SK-N-MC (cell line): ENCODE data around the gene DDX39A.

ENCODE experiments used
- DNase-seq: peaks from one replicate; pipeline ENCODE4 v3.0.0-alpha.2; 2011; ENCODE audit warnings: low read depth, low spot score
- H3K27ac ChIP-seq: fragments of 200-600 bp; sonication (generic); 2 replicates; pipeline ENCODE4 v1.5.1; 2016; ENCODE audit warnings: mixed run types
- H3K36me3 ChIP-seq: fragments of 200-600 bp; sonication (generic); 2 replicates; pipeline ENCODE4 v1.6.1; 2017; ENCODE audit warnings: antibody characterized with exemption, low read length, mixed read lengths; ENCODE audit not compliant: insufficient read depth
- H3K4me3 ChIP-seq: fragments of 200-600 bp; sonication (generic); 2 replicates; pipeline ENCODE4 v1.5.1; 2016
- H3K9ac ChIP-seq: fragments of 200-600 bp; sonication (generic); 2 replicates; pipeline ENCODE4 v1.8.0; 2017; ENCODE audit warnings: mixed run types, mixed read lengths; ENCODE audit not compliant: insufficient read length
- H3K9me3 ChIP-seq: fragments of 200-600 bp; sonication (generic); 2 replicates; pipeline ENCODE4 v1.6.1; 2017; ENCODE audit warnings: low read depth, mild to moderate bottlenecking, antibody characterized with exemption, low read length, moderate library complexity, mixed read lengths
- EZH2 ChIP-seq: fragments of 200-600 bp; sonication (generic); IDR thresholded peaks from one replicate; pipeline ENCODE4 v1.6.1; 2017; ENCODE audit warnings: antibody characterized with exemption
- FOXP2 ChIP-seq: optimal IDR thresholded peaks from 2 replicates; pipeline ENCODE3; 2011; ENCODE audit warnings: mild to moderate bottlenecking, moderate library complexity; ENCODE audit not compliant: insufficient read depth; ENCODE audit errors: extremely low read length, control extremely low read depth
- POLR2AphosphoS5 ChIP-seq: IDR thresholded peaks from 2 replicates; pipeline ENCODE4 v1.6.1; 2012; ENCODE audit warnings: mild to moderate bottlenecking, low read depth, low read length, borderline replicate concordance

The DDX39A gene

DNA sequence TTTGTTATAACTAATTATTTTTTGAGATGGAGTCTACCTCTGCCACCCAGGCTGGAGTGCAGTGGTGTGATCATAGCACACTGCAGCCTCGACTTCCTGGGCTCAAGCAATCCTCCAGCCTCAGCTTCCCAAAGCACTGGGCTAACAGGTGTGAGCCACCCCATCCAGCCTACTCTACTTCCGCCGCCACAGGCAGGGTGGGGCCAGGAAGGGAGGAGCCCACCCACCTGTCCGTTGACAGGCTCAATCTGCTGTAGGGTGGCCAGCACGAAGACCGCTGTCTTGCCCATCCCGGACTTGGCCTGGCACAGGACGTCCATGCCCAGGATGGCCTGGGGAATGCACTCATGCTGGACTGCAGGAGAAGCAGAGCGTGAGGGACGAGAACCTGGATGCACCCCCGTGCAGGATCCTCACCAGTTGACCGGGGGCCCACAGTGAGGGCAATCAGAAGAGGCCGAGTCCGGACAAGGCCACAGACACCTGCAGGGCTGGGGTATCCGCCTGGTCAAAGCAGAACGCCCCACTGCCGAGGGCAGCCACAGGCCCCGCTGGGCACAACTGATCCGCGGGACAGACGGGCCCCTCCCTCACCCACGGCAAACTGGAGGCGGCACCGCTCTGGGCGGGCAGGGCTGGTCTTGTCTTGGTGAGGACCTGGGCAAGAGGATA lies 6.7 kb downstream of the DDX39A start:
- H3K9me3 ChIP-seq = no peaks in the 10 kb centered on the region
- no peak for TF ChIP-seq POLR2AphosphoS5
- no peak for TF ChIP-seq FOXP2
- no peak for TF ChIP-seq EZH2
- peaks cover 91% of the 10 kb centered on the region for H3K36me3 ChIP-seq
- H3K9ac ChIP-seq = no peak overlapping the region
- H3K4me3 ChIP-seq = no peak overlapping the region
- no peak for DNase-seq
- H3K27ac ChIP-seq = no peak overlapping the region

- no peak for DNase-seq
- Histone ChIP-seq H3K4me3 (no peak overlapping the region), H3K36me3 (peaks cover 88% of the 10 kb centered on the region), H3K9ac (no peak overlapping the region), H3K9me3 (no peaks in the 10 kb centered on the region), H3K27ac (no peak overlapping the region)
- TF ChIP-seq FOXP2 = no peak
- no peak for TF ChIP-seq POLR2AphosphoS5
- TF ChIP-seq EZH2 = no peak
These were observed 7.2 kb downstream of the DDX39A start for GRCh38 chr19:14411938-14412245.

DNA sequence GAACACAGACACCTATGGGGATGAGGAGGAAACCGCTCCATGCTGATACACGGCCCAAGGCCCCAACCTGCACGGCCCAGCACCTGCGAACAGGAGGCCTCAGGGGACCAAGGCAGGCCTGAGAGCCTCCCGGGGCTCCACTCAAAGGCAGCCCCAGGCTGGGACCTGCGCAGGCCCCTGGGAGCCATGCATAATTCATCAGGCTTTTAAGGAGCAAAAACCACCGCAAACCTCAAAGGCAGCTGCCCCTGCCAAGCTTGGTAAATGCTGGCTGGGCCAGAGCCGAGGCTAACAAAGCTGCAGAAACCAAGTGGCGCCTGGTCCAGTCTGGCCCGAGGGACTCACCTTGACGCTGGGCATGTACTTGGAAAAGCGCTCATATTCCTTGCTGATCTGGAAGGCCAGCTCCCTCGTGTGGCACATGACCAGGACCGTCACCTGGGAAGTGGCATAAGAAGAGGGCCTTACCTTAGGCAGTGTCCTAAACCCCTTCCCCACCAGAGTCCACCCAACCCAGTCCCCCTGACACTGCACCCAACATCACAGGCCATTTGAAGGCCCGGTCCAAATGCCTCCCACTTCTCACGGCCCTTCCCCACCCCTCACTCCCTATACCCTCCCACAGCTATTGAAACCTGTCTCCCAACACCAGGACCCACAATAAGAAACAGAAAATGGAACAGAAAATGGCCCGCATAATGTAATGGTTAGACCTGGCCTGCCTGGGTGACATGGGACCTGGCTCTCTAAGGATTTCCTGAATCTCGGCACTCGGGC lies 7.8 kb downstream of the DDX39A start:
- no peaks in the 10 kb centered on the region for H3K9me3 ChIP-seq
- no peak overlapping the region for H3K9ac ChIP-seq
- no peak overlapping the region for H3K27ac ChIP-seq
- TF ChIP-seq POLR2AphosphoS5 = no peak
- no peak for TF ChIP-seq EZH2
- no peak for TF ChIP-seq FOXP2
- DNase-seq = no peak
- H3K4me3 ChIP-seq = no peak overlapping the region
- peaks cover 88% of the 10 kb centered on the region for H3K36me3 ChIP-seq

- no peak overlapping the region for H3K9ac ChIP-seq
- no peak for DNase-seq
- no peaks in the 10 kb centered on the region for H3K9me3 ChIP-seq
- TF ChIP-seq EZH2 = no peak
- TF ChIP-seq FOXP2 = no peak
- TF ChIP-seq POLR2AphosphoS5 = no peak
- H3K4me3 ChIP-seq = no peak overlapping the region
- H3K36me3 ChIP-seq = peaks cover 79% of the 10 kb centered on the region
- no peak overlapping the region for H3K27ac ChIP-seq
These were observed 8.8 kb downstream of the DDX39A start for GRCh38 chr19:14410091-14411051.

DNA sequence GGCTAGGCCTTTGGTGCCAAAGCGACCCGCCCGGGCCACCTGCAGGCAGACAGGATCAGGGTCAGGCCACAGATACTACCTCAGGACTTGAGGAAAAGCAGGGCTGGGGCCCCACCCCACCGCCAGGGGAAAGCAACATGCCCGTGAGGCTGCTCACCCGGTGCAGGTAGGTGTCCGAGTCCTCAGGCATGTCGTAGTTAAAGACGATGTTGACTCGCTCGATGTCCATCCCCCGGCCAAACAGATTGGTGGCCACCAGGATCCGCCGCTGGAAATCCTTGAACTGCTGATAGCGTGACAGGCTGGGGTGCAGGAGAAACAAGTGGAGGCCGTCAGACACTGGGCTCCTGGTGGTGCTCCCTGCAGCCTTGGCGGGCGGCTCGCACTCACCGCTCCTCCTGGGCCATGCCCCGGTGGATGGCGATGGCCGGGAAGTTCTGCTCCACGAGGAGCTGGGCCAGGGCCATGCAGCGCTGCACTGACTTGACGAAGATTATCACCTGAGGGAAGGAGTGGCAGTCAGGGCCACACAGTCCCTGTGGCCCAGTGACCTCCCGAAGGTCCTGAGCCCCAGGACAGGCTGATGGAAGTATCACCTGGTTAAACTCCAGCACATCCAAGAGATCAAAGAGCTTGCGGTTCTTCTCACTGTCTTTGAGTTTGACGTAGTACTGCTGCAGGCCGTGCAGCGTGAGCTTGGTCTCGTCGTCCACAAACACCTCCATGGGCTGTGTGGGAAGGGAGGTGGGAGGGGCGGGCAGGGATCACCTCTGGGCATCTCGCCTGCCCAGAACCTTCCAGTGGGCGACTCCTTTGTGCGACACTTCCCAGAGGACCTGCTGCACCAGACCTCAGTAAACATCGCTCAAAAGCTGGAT lies 9.8 kb downstream of the DDX39A start:
- TF ChIP-seq FOXP2 = no peak
- no peak overlapping the region for H3K27ac ChIP-seq

DNA sequence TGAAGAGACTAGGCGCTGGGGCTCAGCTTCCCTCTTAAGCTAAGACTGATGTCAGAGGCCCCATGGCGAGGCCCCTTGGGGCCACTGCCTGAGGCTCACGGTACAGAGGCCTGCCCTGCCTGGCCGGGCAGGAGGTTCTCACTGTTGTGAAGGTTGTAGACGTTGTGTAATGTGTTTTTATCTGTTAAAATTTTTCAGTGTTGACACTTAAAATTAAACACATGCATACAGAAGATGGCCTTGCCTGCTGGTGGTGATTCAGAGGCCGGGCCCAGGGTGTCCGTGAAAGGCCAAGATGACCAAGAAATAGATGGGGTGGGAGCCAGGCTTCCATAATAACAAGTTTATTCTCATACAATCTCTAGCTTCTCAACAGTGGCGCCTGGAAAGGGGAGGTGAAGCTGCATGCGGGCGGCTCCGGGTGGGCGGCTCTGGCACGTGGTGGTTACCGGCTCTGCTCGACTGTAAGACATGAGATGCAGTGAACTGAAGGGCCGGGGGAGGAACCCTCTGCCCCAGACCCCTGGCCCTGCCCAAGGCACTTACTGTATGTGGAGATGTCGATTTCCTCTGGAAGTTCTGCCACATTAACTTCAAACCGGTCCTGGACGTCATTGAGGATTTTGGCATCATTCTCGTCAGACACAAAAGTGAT lies 10.5 kb downstream of the DDX39A start:
- no peak for DNase-seq
- no peaks in the 10 kb centered on the region for H3K9me3 ChIP-seq
- no peak overlapping the region for H3K9ac ChIP-seq
- H3K4me3 ChIP-seq = no peak overlapping the region
- H3K36me3 ChIP-seq = peaks cover 69% of the 10 kb centered on the region
- no peak overlapping the region for H3K27ac ChIP-seq
- TF ChIP-seq EZH2 (no peak), POLR2AphosphoS5 (no peak; the same call in 1 of the 2 replicates), FOXP2 (no peak)

More for the DNA sequence above, 9.8 kb downstream of the DDX39A start:
- Histone ChIP-seq H3K4me3 (no peak overlapping the region), H3K9me3 (no peaks in the 10 kb centered on the region), H3K9ac (no peak overlapping the region), H3K36me3 (peaks cover 73% of the 10 kb centered on the region)
- no peak for DNase-seq
